Fibroblast of lung (primary cell): ENCODE measurements around the gene MAPK8IP3.

Source experiments
- CTCF ChIP-seq, 2 donors: IDR thresholded peaks in 1 of 2; conservative IDR thresholded peaks in 1 of 2; 1 replicate in 1 of 2; 2 replicates in 1 of 2; pipeline ENCODE4 v1.5.1; 2011 to 2012; ENCODE audit warnings: low read length in 2 of 2, control low read depth in 1 of 2, inconsistent platforms in 1 of 2, low read depth in 1 of 2, mild to moderate bottlenecking in 1 of 2
- EZH2 ChIP-seq: IDR thresholded peaks from 2 replicates; pipeline ENCODE4 v1.5.1; 2012; ENCODE audit warnings: low read length, control low read depth, mild to moderate bottlenecking; ENCODE audit errors: missing control alignments

GRCh38 chr16:1712791-1713261 is 6.8 kb downstream of the MAPK8IP3 start:
- TF ChIP-seq CTCF (conservative IDR thresholded peaks at IDR 0.05 in 1 of 2, IDR thresholded peaks at IDR 0.05 in 1 of 2; ENCODE audit: low read depth in 1 of 2, low read length in 2 of 2) (no peak), EZH2 (no peak)
